Lower leg skin (tissue), 4 donors: Measurements from ENCODE around the gene PDLIM7. TPM values are rescaled to one million over a fixed set of nuclear protein-coding genes. Genes with fewer than 3 reads are reported as not detected.
A peak's percentile ranks its signal among the peaks of the same experiment; 100 is the strongest.

Source experiments
- DNase-seq, 2 donors: peaks; one replicate each; pipeline ENCODE4 v3.0.0-alpha.2; 2019; ENCODE audit warnings: low spot score in 2 of 2
- H3K4me3 ChIP-seq: fragments of 200-600 bp; sonication (generic); 2 replicates; pipeline ENCODE4 v1.5.1; 2017; ENCODE audit warnings: mild to moderate bottlenecking, low read depth; ENCODE audit not compliant: poor library complexity, severe bottlenecking
- CTCF ChIP-seq, 3 donors: fragments of 450-650 bp; IDR thresholded peaks; one replicate each; pipeline ENCODE4 v1.5.1; 2016; ENCODE audit warnings: antibody characterized with exemption in 3 of 3, mild to moderate bottlenecking in 3 of 3, moderate library complexity in 2 of 3
- POLR2A ChIP-seq, 2 donors: fragments of 450-650 bp; IDR thresholded peaks; one replicate each; pipeline ENCODE4 v1.6.1; 2016 to 2017; ENCODE audit warnings: antibody characterized with exemption in 2 of 2, mild to moderate bottlenecking in 1 of 2, moderate library complexity in 1 of 2
- WGBS, 2 donors: methylation state at CpG; one replicate each; pipeline ENCODE4 v1.1.5; 2018; 5-methylcytosine and 5-hydroxymethylcytosine counted together
- intact Hi-C: fragments of 100-400 bp; cut with DNase I; formaldehyde crosslinking; loops from one replicate; pipeline ENCODE4 v1.15.0; 2023; ENCODE audit warnings: low total_unique reads
- total RNA-seq, 4 donors: library from RNA; depleted of rRNA; stranded (reverse); fragments of >200 nt; gene quantifications; one replicate each; pipeline ENCODE4 v1.1.0, GENCODE V29; 2016

Gene PDLIM7
- total RNA-seq, 4 donors from 2014 or later = 11.8 to 31.7 (median 23.5) TPM

- no peak for DNase-seq
- TF ChIP-seq POLR2A (IDR thresholded peaks at IDR 0.05) (no peak), CTCF (IDR thresholded peaks at IDR 0.05) (no peak)
- 70 to 75% methylated on average over 6 of the region's 6 CpGs for WGBS, 2 donors
- intact Hi-C loops = no loop called here
- H3K4me3 ChIP-seq = no peak overlapping the region
Observed at GRCh38 chr5:177448244-177448950, 49.0 kb downstream of the PDLIM7 start.

DNA sequence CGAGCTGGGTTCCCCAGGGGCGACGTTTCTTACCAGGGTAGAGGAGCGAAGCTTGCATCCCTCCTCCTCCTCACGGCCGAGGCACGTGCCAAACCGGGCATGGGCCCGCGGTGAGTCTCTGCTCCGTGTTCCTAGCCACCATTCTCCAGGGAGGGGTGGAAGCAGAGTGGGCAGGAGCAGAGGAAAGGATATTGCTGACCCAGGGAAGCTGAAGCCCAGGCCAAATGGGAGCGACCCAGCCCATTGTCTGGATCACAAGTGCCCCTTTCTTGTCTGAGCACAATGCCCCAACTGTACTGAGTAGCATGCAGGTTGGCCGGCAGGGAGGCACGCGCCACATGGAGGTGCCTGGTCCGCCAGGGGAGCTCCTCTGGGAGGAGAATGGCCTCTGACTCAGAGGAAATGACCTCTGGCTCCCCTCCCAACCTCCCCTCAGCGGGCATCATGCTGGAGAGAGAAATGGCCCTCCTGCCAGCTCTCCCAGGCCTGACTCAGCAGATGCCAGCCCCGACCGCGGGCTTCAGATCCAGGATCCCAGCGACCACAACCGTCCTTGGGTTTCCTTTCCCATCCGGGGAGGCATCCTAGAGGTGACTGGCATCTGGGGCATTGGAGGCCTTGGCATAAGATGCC is 49.7 kb downstream of the PDLIM7 start:
- TF ChIP-seq CTCF (IDR thresholded peaks at IDR 0.05) (no peak), POLR2A (IDR thresholded peaks at IDR 0.05) (no peak)
- DNase-seq = no peak
- 3 to 7% methylated on average over 13 to 17 of the region's 23 CpGs for WGBS, 2 donors
- intact Hi-C loops = no loop called here
- H3K4me3 ChIP-seq = no peak overlapping the region

GRCh38 chr5:177447066-177447610 is 50.3 kb downstream of the PDLIM7 start:
- TF ChIP-seq POLR2A (IDR thresholded peaks at IDR 0.05) = no peak
- no peak for TF ChIP-seq CTCF (IDR thresholded peaks at IDR 0.05)
- H3K4me3 ChIP-seq = peak overlapping the region; percentile 31
- no peak for DNase-seq
- WGBS, 2 donors = no CpG with 5 or more reads among the region's 52 CpGs
- intact Hi-C loops = no loop called here

GRCh38 chr5:177446200-177447065 is 51.0 kb downstream of the PDLIM7 start, which contains the start of gene PRR7:
TSS of gene PRR7 (plus strand) at chr5:177446814. CDS start at chr5:177455068, 8,254 bp downstream.
- DNase-seq = no peak
- TF ChIP-seq POLR2A (IDR thresholded peaks at IDR 0.05) = no peak
- no peak for TF ChIP-seq CTCF (IDR thresholded peaks at IDR 0.05)
- H3K4me3 ChIP-seq = peak within 1 kb of the TSS; percentile 31
- 0 to 1% methylated on average over 33 to 66 of the region's 89 CpGs for WGBS, 2 donors
- intact Hi-C loops = no loop called here

DNA sequence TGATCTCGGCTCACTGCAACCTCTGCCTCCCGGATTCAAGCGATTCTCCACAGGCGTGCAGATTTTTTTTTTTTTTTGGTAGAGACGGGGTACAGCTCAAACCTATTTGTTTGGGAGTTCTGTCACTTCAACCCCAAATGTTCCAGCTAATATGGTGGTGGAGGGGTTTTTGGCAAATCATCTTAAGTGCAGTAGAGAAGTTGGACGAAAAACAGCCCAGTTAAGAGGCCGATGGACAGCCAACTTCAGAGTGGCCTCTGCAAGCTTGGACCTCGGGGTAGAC is 51.5 kb downstream of the PDLIM7 start:
- intact Hi-C loops = no loop called here
- WGBS, 2 donors = 3 to 7% methylated on average over 8 of the region's 8 CpGs
- no peak for DNase-seq
- TF ChIP-seq POLR2A (IDR thresholded peaks at IDR 0.05) (no peak), CTCF (IDR thresholded peaks at IDR 0.05) (no peak)
- no peak overlapping the region for H3K4me3 ChIP-seq
